Stomach (tissue), 4 donors: ENCODE results near the gene BTBD9.

Experiments
- CTCF ChIP-seq, 7 experiments: fragments of 450-650 bp in 4 of 7; fragments of 200-600 bp in 3 of 7; sonication (generic) in 3 of 7; IDR thresholded peaks; one replicate each; pipeline ENCODE4 v1.5.1; 2016 to 2019; ENCODE audit warnings: antibody characterized with exemption in 7 of 7, control low read depth in 2 of 7, mild to moderate bottlenecking in 1 of 7
- POLR2AphosphoS5 ChIP-seq, 3 donors: sonication (generic); formaldehyde crosslinking; IDR thresholded peaks; one replicate each; pipeline ENCODE4 v1.6.1; 2016; ENCODE audit warnings: antibody characterized with exemption in 3 of 3

- no peak for TF ChIP-seq CTCF (IDR thresholded peaks at IDR 0.05)
- no peak for TF ChIP-seq POLR2AphosphoS5 (IDR thresholded peaks at IDR 0.05)
These were observed 475.0 kb downstream of the BTBD9 start for GRCh38 chr6:38164671-38165108.
